ENCODE results near the gene CEP162.
"Not testable (repeated sequence)": the region's sequence is repeated elsewhere in the genome, so short reads cannot be mapped to it uniquely, and the experiment has no call there.

The CEP162 gene

GRCh38 chr6:84119277-84119676, 108.2 kb downstream of the CEP162 start:
- Histone ChIP-seq H3K4me2 (ENCODE audit: low read depth, low read length, poor library complexity, severe bottlenecking) (no peak overlapping the region), H3K9me3 (ENCODE audit: insufficient read depth, low read depth, low read length) (no peaks in the 10 kb centered on the region), H3K4me1 (ENCODE audit: insufficient read depth, low read length, poor library complexity, severe bottlenecking) (no peaks in the 10 kb centered on the region), H3K9ac (ENCODE audit: low read depth, low read length, poor library complexity, severe bottlenecking) (no peak overlapping the region), H3K9me2 (replicated peaks; ENCODE audit: low read depth, low read length) (no peaks in the 10 kb centered on the region), H3K79me2 (ENCODE audit: insufficient read depth, low read length) (no peaks in the 10 kb centered on the region), H3K36me3 (ENCODE audit: insufficient read depth, low read length) (no peaks in the 10 kb centered on the region), H4K20me1 (ENCODE audit: insufficient read depth, low read length, poor library complexity, severe bottlenecking) (no peaks in the 10 kb centered on the region), H3F3A (ENCODE audit: low read depth) (no peaks in the 10 kb centered on the region), H3K27me3 (ENCODE audit: insufficient read depth, low read length, poor library complexity, severe bottlenecking) (no peaks in the 10 kb centered on the region), H3K4me3 (ENCODE audit: low read length, poor library complexity, severe bottlenecking) (no peak overlapping the region), H2AFZ (ENCODE audit: low read length) (no peak overlapping the region)
- no peak for TF ChIP-seq EZH2phosphoT487 (IDR thresholded peaks at IDR 0.05; ENCODE audit: borderline replicate concordance)
- TF ChIP-seq, protein P1, sequence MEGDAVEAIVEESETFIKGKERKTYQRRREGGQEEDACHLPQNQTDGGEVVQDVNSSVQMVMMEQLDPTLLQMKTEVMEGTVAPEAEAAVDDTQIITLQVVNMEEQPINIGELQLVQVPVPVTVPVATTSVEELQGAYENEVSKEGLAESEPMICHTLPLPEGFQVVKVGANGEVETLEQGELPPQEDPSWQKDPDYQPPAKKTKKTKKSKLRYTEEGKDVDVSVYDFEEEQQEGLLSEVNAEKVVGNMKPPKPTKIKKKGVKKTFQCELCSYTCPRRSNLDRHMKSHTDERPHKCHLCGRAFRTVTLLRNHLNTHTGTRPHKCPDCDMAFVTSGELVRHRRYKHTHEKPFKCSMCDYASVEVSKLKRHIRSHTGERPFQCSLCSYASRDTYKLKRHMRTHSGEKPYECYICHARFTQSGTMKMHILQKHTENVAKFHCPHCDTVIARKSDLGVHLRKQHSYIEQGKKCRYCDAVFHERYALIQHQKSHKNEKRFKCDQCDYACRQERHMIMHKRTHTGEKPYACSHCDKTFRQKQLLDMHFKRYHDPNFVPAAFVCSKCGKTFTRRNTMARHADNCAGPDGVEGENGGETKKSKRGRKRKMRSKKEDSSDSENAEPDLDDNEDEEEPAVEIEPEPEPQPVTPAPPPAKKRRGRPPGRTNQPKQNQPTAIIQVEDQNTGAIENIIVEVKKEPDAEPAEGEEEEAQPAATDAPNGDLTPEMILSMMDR (conservative IDR thresholded peaks at IDR 0.05; ENCODE audit: low read length) = no peak; the same call in 1 of the 2 replicates

- Histone ChIP-seq H3K9ac (ENCODE audit: low read depth, low read length, poor library complexity, severe bottlenecking) (no peak overlapping the region), H2AFZ (ENCODE audit: low read length) (no peak overlapping the region), H3K4me2 (ENCODE audit: low read depth, low read length, poor library complexity, severe bottlenecking) (no peak overlapping the region), H4K20me1 (ENCODE audit: insufficient read depth, low read length, poor library complexity, severe bottlenecking) (no peaks in the 10 kb centered on the region), H3K79me2 (ENCODE audit: insufficient read depth, low read length) (no peaks in the 10 kb centered on the region), H3K4me1 (ENCODE audit: insufficient read depth, low read length, poor library complexity, severe bottlenecking) (no peaks in the 10 kb centered on the region), H3K9me3 (ENCODE audit: insufficient read depth, low read depth, low read length) (no peaks in the 10 kb centered on the region), H3K9me2 (replicated peaks; ENCODE audit: low read depth, low read length) (no peaks in the 10 kb centered on the region), H3K4me3 (ENCODE audit: low read length, poor library complexity, severe bottlenecking) (no peak overlapping the region), H3K27me3 (ENCODE audit: insufficient read depth, low read length, poor library complexity, severe bottlenecking) (no peaks in the 10 kb centered on the region), H3F3A (ENCODE audit: low read depth) (no peaks in the 10 kb centered on the region), H3K36me3 (ENCODE audit: insufficient read depth, low read length) (no peaks in the 10 kb centered on the region)
- TF ChIP-seq EZH2phosphoT487 (IDR thresholded peaks at IDR 0.05; ENCODE audit: borderline replicate concordance) = no peak
- TF ChIP-seq, protein P1 (conservative IDR thresholded peaks at IDR 0.05; ENCODE audit: low read length) = no peak
Observed at GRCh38 chr6:84118191-84118590, 109.3 kb downstream of the CEP162 start.

DNA sequence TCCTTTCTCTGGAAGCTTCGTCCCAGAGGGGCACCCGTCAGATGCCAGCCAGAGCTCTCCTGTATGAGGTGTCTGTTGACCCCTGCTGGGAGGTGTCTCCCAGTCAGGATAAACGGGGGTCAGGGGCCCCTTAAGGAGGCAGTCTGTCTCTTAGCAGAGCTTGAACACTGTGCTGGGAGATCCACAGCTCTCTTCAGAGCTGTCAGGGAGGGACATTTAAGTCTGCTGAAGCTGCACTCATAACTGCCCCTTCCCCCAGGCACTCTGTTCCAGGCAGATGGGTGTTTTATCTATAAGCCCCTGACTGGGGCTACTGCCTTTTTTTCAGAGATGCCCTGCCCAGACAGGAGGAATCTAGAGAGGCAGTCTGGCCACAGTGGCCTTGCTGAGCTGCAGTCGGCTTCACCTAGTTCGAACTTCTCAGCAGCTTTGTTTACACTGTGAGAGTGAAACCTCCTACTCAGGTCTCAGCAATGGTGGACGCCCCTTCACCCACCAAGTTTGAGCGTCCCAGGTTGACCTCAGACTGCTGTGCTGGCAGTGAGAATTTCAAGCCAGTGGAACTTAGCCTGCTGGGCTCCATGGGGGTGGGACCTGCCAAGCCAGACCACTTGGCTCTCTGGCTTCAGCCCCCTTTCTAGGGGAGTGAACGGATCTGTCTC, 112.4 kb downstream of the CEP162 start:
- H3K9me3 ChIP-seq (ENCODE audit: insufficient read depth, low read depth, low read length); H3K27me3 ChIP-seq (ENCODE audit: insufficient read depth, low read length, poor library complexity, severe bottlenecking); H4K20me1 ChIP-seq (ENCODE audit: insufficient read depth, low read length, poor library complexity, severe bottlenecking); H3K9me2 ChIP-seq (replicated peaks; ENCODE audit: low read depth, low read length); H3K4me3 ChIP-seq (ENCODE audit: low read length, poor library complexity, severe bottlenecking); H2AFZ ChIP-seq (ENCODE audit: low read length); H3F3A ChIP-seq (ENCODE audit: low read depth); H3K36me3 ChIP-seq (ENCODE audit: insufficient read depth, low read length); H3K4me1 ChIP-seq (ENCODE audit: insufficient read depth, low read length, poor library complexity, severe bottlenecking); H3K4me2 ChIP-seq (ENCODE audit: low read depth, low read length, poor library complexity, severe bottlenecking); H3K79me2 ChIP-seq (ENCODE audit: insufficient read depth, low read length); H3K9ac ChIP-seq (ENCODE audit: low read depth, low read length, poor library complexity, severe bottlenecking): not testable (repeated sequence)

DNA sequence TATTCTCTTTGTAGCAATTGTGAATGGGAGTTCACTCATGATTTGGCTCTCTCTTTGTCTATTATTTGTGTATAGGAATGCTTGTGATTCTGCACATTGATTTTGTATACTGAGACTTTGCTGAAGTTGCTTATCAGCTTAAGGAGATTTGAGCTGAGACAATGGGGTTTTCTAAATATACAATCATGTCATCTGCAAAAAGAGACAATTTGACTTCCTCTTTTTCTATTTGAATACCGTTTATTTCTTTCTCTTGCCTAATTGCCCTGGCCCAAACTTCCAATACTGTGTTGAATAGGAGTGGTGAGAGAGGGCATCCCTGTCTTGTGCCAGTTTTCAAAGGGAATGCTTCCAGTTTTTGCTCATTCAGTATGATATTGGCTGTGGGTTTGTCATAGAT, 116.1 kb downstream of the CEP162 start:
- H3K9ac ChIP-seq (ENCODE audit: low read depth, low read length, poor library complexity, severe bottlenecking); H3K4me3 ChIP-seq (ENCODE audit: low read length, poor library complexity, severe bottlenecking); H3K4me1 ChIP-seq (ENCODE audit: insufficient read depth, low read length, poor library complexity, severe bottlenecking); H4K20me1 ChIP-seq (ENCODE audit: insufficient read depth, low read length, poor library complexity, severe bottlenecking); H3K4me2 ChIP-seq (ENCODE audit: low read depth, low read length, poor library complexity, severe bottlenecking); H3K36me3 ChIP-seq (ENCODE audit: insufficient read depth, low read length); H3F3A ChIP-seq (ENCODE audit: low read depth); H3K79me2 ChIP-seq (ENCODE audit: insufficient read depth, low read length); H2AFZ ChIP-seq (ENCODE audit: low read length); H3K9me2 ChIP-seq (replicated peaks; ENCODE audit: low read depth, low read length); H3K9me3 ChIP-seq (ENCODE audit: insufficient read depth, low read depth, low read length); H3K27me3 ChIP-seq (ENCODE audit: insufficient read depth, low read length, poor library complexity, severe bottlenecking): not testable (repeated sequence)
